Measurements from ENCODE around the gene FLNA.

Gene FLNA

DNA sequence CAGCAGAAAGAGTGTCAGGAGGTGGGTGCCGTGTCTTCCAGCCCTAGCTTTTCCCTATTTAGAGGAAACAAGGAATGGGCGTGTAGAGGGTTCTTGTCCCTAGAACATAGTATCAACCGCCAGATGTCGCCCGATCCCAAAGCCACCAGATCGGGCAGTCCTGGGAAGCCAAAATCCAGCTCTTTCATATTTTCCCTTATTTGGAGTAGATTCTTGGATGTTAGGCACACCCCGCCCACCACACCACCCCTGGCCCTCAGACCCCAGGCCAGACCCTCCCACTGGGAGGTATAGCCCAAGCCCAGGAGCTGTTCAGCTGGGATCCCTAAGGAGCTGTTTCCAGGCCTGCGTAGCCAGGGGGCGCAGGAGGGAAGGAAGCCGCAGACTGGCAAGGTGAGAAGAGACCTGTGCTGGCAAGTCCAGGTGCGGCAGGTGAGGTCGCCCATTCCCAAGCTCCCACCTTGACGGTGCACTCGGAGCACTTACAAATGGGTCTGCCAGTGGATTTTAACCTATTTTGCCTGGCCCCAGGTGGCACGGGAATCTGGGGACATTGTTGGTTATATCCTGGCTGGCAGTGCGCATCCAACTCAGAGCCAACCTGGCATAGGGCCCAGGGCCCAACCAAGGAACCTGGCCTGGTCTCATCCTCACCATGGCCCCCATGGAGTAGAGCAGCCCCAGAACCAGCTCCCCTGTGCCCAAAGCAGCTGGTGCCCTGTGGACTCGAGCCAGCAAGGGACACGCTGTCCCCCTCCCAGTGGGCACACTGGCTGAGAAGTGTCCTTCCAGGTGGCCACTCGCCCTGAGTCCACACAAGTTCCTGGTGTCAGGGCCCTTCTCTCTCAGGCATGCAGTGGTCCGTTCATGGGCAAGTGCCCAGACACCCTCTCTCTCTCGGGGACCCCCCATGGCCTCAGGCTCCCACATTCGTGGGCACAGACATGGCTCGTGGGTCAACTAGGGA, 811 bp downstream of the FLNA start:
- no peak for DNase-seq

DNA sequence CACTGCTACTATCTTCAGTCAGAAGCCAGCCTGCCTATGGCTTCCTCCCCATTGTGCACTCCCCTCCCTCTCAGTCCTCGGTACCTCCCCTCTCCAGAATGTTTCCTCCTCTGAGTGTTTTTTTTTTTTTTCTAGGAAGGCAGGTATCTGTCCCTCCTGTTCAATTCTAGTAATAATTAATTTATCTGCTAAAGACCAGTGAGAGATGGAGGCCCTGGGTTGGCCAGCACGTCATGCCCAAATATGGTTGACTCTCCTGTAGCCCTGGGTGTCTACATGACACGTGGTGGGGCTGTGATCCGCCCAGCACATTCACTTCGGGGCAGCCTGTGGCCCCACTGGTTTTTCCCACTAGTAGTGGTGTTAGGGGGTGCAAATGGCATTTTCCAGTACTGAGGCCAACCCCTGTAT, 1.8 kb downstream of the FLNA start:
- no peak for DNase-seq

DNA sequence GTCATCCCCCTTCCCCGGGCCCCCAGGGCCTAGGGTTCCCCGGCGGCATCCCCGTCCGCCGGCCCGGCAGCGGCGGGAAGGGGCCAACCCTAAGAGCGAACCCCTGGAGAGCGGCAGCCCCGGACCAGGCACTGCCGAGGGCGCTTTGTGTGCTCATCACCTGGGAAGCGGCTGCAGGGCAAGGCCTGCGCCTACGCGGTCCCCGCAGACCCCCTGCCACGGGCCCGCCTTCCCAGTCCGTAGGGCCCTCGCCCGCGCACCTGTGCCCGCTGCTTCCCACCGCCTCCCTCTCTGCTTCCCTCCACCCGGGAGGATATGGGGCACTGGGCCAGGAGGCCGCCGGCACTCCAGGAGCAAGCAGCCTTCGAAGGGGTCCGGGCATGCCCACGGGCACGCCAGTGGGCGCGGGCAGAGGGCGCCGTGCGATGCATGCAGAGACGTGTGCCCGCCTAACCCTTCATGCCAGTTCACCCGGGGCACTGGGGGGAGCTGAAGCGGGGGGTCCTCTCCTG, 2.6 kb downstream of the FLNA start:
- DNase-seq: no peak

DNA sequence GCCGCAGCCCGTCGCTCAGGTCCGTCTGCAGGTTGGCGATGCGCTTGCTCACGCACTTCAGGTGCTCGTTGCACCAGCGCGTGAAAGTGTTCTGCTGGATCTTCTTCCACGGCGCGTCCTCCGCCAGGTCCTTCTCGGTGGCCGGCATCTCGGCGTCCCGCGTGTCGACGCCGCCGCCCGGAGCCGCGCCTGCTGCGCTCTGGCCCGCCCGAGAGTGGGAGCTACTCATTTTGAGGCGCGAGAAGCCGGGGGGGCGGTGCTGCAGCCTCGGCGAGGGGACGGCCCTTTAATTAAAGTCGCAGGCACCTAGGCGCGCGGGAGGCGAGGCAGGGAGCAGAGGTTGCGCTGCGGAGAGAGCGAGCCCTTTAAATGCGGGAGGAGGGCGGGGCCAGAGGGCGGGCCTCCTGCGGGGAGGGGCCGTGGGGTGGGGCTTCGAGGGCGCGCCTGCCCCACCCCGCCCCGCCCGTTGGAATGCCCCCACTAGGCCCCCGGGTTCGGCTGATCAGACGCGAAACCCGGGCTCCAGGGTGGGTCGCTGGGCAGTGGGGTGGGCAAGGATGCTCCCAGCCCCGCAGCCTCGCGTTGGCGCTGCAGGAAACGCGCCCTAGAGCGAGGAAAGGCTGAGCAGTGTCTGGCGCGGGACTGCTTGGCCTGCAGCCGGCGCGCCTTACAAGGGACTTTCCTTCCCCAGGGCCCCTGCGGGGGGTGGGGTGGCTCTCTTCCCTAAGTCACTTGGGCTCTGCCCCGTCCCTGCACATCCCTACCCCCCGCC, 3.2 kb downstream of the FLNA start:
- DNase-seq: peak; percentile 69

DNA sequence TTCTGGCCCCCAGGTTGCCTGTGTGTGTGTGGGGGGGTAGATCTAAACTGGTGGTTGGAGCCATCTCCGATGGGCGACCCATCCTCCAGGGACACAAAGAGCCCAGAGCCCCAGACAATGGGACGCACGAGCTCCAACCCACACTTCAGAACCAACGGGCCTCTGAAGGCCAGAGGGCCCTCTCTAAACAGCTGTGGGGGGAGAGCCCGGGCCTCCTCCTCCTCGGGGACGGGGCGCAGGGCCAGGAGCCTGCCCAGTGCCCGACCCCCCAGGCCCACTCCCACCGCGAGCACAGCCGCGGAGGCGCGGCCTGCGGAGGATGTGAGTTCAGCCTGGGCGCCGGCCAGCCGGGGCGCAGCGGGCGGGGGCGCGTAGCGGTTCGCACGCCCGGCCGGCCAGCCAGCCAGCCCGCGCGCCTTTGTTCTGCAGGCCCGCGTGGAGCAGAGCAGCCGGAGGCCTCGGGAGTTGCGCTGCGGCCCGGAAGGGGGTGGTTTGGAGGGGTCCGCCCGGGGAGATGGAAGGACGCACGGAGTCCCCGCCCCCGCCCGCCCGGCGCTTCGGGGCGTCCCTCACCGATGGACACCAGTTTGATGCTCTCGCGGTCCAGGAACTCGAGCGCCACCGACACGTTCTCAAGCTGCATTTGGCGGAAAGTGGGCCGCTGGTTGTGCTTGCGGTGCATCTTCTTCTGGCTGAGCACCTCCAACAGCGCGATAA, 4.0 kb downstream of the FLNA start:
- no peak for DNase-seq

DNA sequence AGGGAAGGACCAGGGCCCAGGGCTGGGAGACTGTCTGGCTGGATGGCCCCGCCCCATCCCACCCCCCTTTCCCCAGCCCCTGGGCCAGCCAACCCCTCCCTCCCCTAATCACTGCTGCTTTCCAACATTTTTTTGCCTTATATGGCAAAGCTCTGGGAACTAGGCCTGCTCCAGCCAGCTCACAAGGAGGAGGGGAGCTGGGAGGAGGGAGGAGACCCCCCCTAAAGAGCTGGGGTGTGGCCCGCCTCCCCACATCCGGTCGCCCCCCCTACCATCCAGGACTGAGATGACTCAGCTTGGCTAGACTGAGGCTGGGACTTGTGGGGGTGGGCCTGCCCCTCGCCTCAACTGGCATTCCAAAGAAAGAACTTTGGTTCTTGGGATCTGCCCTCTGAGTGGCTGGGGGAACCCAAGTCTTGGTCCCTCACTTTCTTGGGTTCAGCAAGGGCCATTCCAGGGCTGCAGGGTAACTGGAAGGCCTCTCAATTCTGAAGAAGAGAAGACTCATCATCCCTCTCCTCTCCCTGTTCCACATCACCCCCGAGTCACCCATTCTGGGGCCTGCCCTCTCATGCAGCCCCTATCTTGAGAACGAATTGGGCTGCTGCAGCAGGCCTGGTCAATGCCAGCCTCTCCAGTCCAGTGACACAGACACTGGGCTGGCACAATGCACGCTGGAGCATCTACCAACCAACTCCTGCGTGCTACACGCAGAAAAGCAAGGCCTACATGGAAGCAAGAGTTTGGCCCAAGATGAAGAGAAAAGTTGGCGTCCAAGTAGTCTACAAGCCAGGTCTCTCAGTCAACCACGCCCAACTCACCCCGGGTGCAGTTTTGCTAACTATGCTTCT, 4.8 kb downstream of the FLNA start:
- peak; percentile 52 for DNase-seq

DNA sequence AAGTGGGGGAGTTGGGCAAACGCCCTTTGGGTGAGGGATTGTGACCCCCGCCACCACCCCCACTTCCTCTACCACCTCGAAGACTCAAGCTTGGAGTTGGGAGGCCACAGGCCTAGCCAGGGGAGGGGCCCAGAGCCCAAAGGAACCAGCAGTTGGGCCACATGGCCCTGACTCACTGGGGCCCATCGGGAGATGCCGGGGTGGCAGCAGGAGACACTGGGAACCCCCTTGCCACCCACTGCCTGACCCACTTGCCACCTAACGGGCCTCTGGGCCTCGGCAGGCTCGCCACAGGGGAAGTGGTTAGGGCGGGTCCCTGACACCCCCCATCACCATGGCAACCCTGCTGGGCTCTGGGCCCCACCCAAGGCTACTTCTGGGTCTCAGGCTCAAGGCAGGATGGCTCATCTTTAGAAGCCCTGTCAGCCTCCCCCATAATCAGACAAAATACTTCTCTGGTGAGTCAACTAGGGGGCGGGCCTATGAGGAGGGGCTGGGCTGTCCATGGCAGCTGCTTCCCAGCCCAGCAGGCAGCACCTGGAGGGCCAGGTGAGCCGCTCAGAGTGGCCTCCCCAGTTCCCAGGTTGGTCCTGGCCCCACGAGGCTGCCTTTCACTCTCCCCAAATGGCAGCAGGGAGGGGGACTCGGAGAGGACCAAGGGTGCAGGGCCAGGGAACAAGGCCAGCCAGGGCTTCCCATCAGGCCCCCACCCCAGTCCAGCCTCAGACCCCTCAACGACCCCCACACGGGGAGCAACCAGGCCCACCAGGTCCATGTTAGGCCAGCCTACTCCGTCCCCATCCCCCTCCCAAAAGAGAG, 5.6 kb downstream of the FLNA start:
- DNase-seq: peak; percentile 85

DNA sequence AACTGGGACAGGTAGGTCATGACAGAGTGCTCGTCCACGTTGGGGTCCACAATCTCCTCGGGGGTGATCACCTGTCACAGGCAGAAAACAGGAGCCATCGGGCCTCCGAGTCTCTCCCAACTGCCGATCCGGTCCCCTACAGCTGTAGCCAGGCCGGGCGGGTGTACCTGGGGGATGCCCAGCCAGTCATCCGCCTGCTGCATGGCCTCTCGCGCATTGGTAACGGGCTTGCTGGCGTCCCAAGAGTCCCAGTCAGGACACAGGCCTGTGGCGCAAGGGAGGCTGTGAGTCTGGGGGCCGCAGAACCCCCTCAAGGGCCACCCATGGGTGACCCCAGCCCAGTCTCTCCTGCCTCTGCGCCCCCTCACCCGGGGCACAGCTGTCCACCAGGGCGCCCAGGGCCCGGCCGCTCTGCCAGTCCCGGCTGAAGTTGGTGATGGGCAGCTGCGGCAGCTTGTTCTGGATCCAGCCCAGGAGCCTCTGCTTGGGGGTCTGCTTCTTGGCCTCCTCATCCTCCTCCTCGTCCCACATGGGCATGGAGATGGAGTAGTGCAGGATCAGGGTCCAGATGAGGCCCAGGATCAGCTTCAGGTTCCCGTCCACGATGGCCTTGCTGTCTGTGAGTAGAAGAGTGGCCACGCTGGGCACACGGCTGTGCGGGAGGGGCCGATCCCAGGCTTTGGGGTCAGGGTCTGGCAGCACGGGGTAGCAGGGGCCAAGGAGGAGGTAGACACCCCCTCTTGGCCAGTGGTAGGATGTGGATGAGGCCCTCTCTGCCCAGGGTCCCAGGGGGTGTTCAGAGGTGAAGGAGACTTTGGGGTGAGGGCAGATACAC, 6.7 kb downstream of the FLNA start:
- DNase-seq: no peak

DNA sequence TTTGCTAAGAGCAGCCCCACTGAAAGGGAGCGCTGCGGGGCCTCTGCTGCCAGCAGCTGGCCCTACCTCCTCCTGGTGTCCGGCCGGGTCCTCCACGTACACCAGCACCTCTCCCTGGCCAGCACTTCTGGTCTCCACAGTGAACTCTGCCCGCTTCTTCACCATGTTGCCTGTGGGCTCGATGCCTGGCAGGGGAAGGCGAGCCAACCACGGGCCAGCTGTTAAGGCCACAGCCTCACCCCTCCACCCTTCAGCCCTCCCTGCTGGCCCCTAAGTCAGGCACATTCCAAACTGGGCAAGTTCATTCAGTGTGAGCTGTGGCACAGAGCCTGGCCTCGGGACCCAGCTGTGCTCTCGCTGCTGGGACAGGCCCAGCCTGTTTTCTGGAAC, 7.8 kb downstream of the FLNA start:
- DNase-seq: no peak

DNA sequence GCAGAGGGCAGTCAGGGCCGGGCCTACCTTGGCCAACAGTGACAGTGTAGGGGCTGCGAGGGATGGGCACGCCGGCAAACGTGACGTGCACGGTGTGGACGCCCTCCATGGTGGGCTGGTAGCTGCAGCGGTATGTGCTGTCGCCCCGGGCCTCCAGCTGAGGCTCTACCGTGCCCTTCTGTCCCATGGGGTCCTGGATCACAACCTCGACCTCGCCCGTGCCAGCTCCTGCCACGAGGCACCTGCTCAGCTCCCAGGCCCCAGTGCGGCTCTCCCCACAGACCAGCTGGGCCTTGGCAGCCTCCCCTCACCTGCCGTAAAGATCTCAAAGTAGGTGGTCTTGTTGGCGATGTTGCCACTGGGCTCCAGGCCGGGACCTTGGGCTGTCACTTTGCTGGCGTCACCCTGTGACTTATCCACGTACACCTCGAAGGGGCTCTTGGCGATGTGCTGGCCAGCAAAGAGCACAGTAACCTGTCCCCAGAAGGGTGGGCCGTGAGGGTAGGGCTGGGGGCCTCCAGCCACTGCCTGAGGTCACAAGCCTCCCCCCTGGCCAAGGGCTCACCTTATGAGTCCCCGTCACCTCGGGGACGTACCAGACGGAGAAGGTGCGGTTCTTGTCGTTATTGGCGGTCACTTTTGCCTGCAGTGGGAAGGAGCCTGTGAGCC, 8.3 kb downstream of the FLNA start:
- DNase-seq: no peak

DNA sequence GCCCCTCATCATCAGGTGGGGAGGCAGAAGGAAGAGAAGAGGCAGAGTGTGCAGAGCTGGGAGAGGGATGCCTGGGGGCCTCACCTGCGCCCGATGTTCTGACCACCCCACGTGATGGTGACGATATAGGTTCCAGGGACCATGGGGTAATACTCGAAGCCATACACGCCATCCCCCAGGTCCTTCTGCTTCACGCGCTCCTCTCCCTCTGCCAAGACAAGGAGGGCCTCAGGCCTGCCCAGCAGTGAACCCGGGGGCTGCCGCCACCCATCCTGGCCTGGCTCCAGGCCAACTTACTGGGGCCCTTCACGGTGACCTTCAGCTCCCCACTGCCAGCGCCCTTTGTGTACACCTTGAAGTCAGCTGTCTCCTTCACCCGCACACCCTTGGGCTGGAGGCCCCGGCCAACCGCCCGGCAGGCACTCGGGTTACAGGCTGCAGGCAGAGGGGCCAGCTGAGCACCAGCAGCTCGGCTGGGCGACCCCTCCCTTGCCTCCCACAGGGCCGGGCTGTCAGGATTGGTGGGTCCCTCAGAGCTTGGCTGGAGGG, 9.3 kb downstream of the FLNA start:
- no peak for DNase-seq

DNA sequence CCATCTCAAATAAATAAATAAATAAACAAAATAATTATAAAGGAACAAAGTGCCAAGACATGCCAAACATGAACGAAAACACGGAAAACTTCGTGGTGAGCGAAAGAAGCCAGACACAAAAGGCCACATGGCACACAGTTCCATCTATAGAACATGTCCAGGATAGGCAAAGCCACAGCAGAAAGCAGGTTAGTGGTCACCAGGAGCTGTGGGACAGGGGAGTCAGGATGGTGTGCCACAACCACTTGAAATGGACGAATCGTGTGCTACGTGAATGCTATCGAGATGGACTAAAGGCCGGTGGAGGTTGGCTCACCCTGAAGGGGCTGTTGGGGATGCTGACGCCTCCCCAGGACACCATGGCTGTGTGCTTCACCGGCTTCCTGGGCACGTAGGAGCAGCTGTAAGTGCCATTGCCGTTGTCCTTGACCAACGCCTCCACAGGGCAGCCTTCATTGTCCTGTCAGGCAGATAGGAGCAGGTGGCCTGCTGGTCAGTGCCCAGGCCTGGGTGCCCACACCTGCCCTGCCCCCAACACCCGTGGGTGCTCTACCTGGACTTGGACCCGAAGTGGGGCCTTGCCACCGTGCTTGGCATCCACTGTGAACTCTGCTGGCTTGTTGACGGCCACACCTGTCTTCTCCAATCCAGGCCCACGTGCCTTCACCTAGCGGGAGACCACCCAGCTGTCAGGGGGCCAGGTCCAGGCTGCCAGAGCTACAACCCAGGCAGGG, 10.6 kb downstream of the FLNA start:
- DNase-seq: no peak

DNA sequence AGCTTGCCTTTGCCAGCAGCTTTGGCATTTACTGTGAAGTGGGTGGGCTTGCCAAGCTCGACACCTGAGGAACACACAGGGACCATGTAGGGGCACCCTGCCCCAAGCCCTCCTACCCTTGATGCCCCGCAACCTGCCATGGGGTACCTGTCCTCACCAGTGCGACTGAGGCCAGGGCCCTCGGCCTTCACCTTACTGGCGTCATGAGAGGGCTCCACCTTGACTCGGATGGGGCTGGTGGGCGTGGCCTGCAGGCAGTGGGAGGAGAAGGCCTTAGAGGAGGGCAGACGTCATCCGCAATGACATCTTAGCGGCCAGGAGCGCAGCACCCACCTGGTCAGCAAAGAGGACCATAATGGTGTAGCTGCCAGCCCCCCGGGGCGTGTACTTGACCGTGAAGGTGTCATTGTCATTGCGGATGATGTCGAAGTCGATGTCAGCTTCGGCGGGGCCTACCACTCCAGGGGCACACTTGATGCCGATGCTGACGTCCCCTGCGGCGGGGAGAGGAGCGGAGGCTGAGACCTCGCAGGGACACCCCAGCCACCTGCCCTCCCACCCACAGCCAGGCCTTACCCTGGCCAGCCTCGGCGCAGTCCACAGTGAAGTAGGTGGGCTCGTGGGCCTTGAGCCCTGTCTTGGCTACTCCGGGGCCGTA, 12.2 kb downstream of the FLNA start:
- DNase-seq: no peak

DNA sequence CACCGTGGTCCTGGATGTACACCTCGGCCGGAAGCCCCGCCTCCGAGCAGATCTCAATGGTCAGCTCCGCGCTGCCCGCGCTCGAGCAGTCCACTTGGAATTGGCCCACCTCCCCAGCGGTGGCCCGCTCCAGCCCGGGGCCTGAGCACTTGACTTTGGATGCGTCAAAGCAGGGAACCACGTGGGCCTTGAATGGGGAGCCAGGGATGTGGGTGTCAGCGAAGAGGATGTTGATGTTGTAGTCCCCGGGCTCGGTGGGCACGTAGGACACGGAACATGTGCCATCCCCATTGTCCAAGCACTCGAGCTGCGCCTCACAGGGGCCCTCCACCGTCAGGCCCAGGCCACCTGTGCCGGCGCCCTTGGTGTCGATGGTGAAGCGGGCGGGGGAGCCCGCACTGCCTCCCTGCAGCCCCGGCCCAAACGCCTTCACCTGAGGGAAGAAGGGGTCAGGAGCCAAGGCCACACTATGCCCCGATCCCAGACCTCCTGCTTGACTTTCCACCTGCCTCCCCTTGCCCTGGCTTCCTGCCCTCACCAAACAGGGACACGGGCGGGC, 14.2 kb downstream of the FLNA start:
- DNase-seq: no peak

DNA sequence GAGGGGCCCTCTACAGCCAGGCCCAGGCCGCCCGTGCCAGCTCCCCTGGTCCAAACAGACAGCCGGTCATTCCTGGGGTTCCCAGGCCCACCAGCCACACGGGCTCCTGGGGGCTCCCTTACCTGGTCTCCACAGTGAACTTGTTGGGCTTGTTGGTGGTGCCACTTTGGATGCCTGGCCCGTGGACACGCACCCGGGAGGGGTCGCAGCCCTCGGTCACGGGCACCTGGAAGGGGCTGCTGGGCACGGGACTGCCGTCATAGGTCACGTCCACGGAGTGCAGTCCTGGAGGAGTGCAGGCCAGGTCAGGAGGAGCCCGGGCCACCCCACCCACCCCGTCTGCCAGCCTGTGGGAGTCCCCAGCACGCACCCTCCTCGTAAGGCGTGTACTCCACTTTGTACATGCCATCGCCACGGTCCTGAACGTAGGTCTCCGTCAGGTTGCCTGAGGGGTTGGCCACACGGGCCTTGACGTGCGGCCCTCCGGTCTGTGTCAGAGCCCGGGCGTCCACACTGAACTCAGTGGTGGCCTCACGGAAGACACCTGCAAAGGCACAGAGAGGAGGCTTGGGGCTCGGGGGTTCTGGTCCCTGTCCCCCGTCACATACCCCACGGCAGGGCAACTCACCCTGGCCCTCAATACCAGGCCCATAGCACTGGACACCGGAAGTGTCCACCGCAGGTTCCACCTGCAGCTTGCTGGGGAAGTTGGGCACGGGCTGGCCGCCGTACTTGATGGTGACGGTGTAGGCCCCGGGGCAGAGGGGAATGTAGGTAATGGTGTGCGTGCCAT, 14.9 kb downstream of the FLNA start:
- DNase-seq: no peak

DNA sequence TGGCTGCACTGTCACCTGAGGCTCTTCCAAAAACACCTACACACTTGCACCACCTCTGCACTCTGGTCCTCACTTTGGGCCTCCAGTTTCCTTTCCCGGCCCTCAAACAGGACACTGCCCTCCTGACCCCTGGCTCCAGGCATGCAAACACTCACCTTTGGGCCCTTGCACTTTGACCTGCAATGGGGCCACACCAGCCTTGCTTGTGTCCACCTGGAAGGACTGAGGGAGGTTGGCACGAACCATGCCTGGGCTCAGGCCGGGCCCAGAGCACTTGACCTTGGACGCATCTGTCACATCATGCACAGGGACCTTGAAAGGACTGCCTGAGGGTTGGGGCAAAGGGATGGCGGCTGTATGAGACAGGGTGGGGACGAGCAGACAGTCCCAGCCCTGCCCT, 15.6 kb downstream of the FLNA start:
- DNase-seq: no peak

DNA sequence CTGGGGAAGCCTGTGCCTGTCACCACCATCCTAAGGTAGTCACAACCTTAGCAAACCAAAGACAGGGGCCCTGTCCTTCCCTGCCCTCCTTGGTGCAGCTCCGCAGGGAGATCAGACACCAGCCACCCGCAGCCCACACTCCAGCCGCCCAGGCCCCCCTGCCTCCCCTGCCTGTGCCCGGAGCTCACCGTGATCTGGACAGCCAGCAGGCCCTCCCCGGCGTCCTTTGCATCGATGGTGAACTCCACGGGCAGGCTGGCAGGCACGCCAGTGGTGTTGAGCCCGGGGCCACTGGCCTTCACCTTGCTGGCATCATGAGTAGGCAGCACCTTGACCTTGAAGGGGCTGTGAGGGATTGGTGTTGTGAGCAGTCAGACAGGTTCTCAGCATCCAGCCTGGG, 16.4 kb downstream of the FLNA start:
- DNase-seq: no peak

Data from GF-D8 (cell line).